ENCODE results near the gene TNP1.

- TF ChIP-seq CTCF (IDR thresholded peaks at IDR 0.05; ENCODE audit: borderline replicate concordance, extremely low read depth, low read length, poor library complexity, severe bottlenecking) (no peak), EZH2 (IDR thresholded peaks at IDR 0.05; ENCODE audit: borderline replicate concordance, low read depth, low read length, severe bottlenecking) (no peak)
These were observed 30.3 kb downstream of the TNP1 start for GRCh38 chr2:216829533-216829932.
